Aorta (tissue), 5 donors: Measurements from ENCODE around the gene GALNT11. TPM values are rescaled to one million over a fixed set of nuclear protein-coding genes. Genes with fewer than 3 reads are reported as not detected.

Source experiments
- ATAC-seq: fragments of 200-7000 bp; cut with Tn5 transposase; one replicate; pipeline ENCODE4 v1.9.1; 2022; ENCODE audit warnings: moderate library complexity; ENCODE audit not compliant: low FRiP score
- DNase-seq, 2 donors: peaks; one replicate each; pipeline ENCODE4 v3.0.0-alpha.2; 2020
- H3K27ac ChIP-seq, 2 donors: one replicate each; pipeline ENCODE4 v1.5.1; 2013; ENCODE audit warnings: low read length in 2 of 2, mild to moderate bottlenecking in 2 of 2, moderate library complexity in 2 of 2, control low read depth in 1 of 2, inconsistent platforms in 1 of 2, low read depth in 1 of 2
- H3K27me3 ChIP-seq, 2 donors: one replicate each; pipeline ENCODE4 v1.6.1; 2013; ENCODE audit warnings: control low read depth in 1 of 2, low read length in 1 of 2, mild to moderate bottlenecking in 1 of 2, moderate library complexity in 1 of 2; ENCODE audit not compliant: insufficient read depth in 2 of 2, control insufficient read depth in 1 of 2
- H3K36me3 ChIP-seq, 2 donors: one replicate each; pipeline ENCODE4 v1.6.1; 2013; ENCODE audit warnings: control low read depth in 1 of 2, low read length in 1 of 2, mild to moderate bottlenecking in 1 of 2; ENCODE audit not compliant: insufficient read depth in 2 of 2, control insufficient read depth in 1 of 2
- H3K4me1 ChIP-seq, 2 donors: one replicate each; pipeline ENCODE4 v1.6.1; 2013; ENCODE audit warnings: low read length in 2 of 2, control low read depth in 1 of 2, mild to moderate bottlenecking in 1 of 2, moderate library complexity in 1 of 2; ENCODE audit not compliant: insufficient read depth in 2 of 2, control insufficient read depth in 1 of 2
- H3K4me3 ChIP-seq, 2 donors: one replicate each; pipeline ENCODE4 v1.5.1; 2013; ENCODE audit warnings: low read length in 2 of 2, control low read depth in 1 of 2, mild to moderate bottlenecking in 1 of 2
- H3K9me3 ChIP-seq: one replicate; pipeline ENCODE4 v1.6.1; 2013; ENCODE audit warnings: mild to moderate bottlenecking, low read length; ENCODE audit not compliant: control insufficient read depth
- WGBS, 2 donors: extraction: QIAGEN DNeasy Blood & Tissue Kit; methylation state at CpG; one replicate each; pipeline ENCODE4 v1.1.7; 2013; 5-methylcytosine and 5-hydroxymethylcytosine counted together
- intact Hi-C, 2 donors: fragments of 100-400 bp; cut with DNase I; formaldehyde crosslinking; loops; one replicate each; pipeline versions ENCODE4 v1.14.2 to v1.15.0; 2022
- polyA plus RNA-seq, 2 donors: library from polyadenylated mRNA; stranded (reverse); fragments of 200-250 nt; gene quantifications; one replicate each; pipeline ENCODE4 v1.2.3, GENCODE V29; 2013
- total RNA-seq, 2 donors: library from RNA; stranded (reverse); fragmentation: NEBNext Ultra II Directional; extraction: Animal tissue kit (Norgen Biotek cat#: 25700); gene quantifications; one replicate each; pipeline ENCODE4 v1.2.1, GENCODE V29; 2021
- donor health status: healthy with polysubstance abuse.
- donor health status: Bipolar disorder and iron deficiency.
- donor health status: DM: no; HTN: no; CAD: no.
- donor health status: DM: no; HTN: no; CAD: no.
- donor health status: DM: yes; HTN: yes; CAD: no.

GALNT11 gene
- total and polyA plus RNA-seq, 4 donors, result 20.5 to 45.8 (median 24.6) TPM

GRCh38 chr7:152133804-152134203, 108.3 kb downstream of the GALNT11 start:
- WGBS, 2 donors, result 95 to 97% methylated on average over 12 to 13 of the region's 13 CpGs
- Histone ChIP-seq H3K4me3 (no peak overlapping the region), H3K9me3 (no peaks in the 10 kb centered on the region), H3K27me3 (no peaks in the 10 kb centered on the region), H3K4me1 (no peaks in the 10 kb centered on the region), H3K36me3 (peaks cover 0 to 6% of the 10 kb centered on the region in 2 donors), H3K27ac (no peak overlapping the region)
- no peak for ATAC-seq
- no peak for DNase-seq
- intact Hi-C loops, result no loop called here

- Histone ChIP-seq H3K27me3 (no peaks in the 10 kb centered on the region), H3K9me3 (no peaks in the 10 kb centered on the region), H3K4me3 (no peak overlapping the region), H3K27ac (no peak overlapping the region), H3K36me3 (peaks cover 0 to 7% of the 10 kb centered on the region in 2 donors), H3K4me1 (no peaks in the 10 kb centered on the region)
- DNase-seq (no peak), ATAC-seq (no peak)
- intact Hi-C loops, result no loop called here
- WGBS, 2 donors, result 69 to 73% methylated on average over 9 of the region's 9 CpGs
Observed at GRCh38 chr7:152136686-152137085, 111.2 kb downstream of the GALNT11 start.

- Histone ChIP-seq H3K4me3 (no peak overlapping the region), H3K36me3 (peaks cover 0 to 4% of the 10 kb centered on the region in 2 donors), H3K9me3 (no peaks in the 10 kb centered on the region), H3K27me3 (no peaks in the 10 kb centered on the region), H3K4me1 (no peaks in the 10 kb centered on the region), H3K27ac (no peak overlapping the region)
- no peak for ATAC-seq
- intact Hi-C loops, result no loop called here
- DNase-seq, result no peak
- WGBS, 2 donors, result 65 to 68% methylated on average over 7 of the region's 7 CpGs
Observed at GRCh38 chr7:152137476-152138025, 112.1 kb downstream of the GALNT11 start.

- H3K4me1 ChIP-seq, result no peaks in the 10 kb centered on the region
- peaks cover 4 to 7% of the 10 kb centered on the region in 2 donors for H3K36me3 ChIP-seq
- no peak for DNase-seq
- no peak overlapping the region for H3K4me3 ChIP-seq
- intact Hi-C loops, result loop anchor here (10.0 kb wide), 1 partner anchor 355 kb away; no protein-coding TSS in a partner anchor
- ATAC-seq, result no peak
- WGBS, 2 donors, result 84% methylated on average over 4 of the region's 4 CpGs
- no peak overlapping the region for H3K27ac ChIP-seq
- no peaks in the 10 kb centered on the region for H3K9me3 ChIP-seq
- H3K27me3 ChIP-seq, result no peaks in the 10 kb centered on the region
Observed at GRCh38 chr7:152140067-152140466, 114.6 kb downstream of the GALNT11 start.

- intact Hi-C loops, result loop anchor here (10.0 kb wide), 1 partner anchor 356 kb away; no protein-coding TSS in a partner anchor
- ATAC-seq (no peak), DNase-seq (no peak)
- WGBS, 2 donors, result 87 to 93% methylated on average over 2 of the region's 2 CpGs
- Histone ChIP-seq H3K36me3 (peaks cover 4 to 8% of the 10 kb centered on the region in 2 donors), H3K9me3 (no peaks in the 10 kb centered on the region), H3K27ac (no peak overlapping the region), H3K4me3 (no peak overlapping the region), H3K27me3 (no peaks in the 10 kb centered on the region), H3K4me1 (no peaks in the 10 kb centered on the region)
Observed at GRCh38 chr7:152140560-152140959, 115.1 kb downstream of the GALNT11 start.

GRCh38 chr7:152142976-152143595, 117.6 kb downstream of the GALNT11 start:
- intact Hi-C loops, result loop anchor here (10.0 kb wide), 1 partner anchor 358 kb away; no protein-coding TSS in a partner anchor
- ATAC-seq (no peak), DNase-seq (no peak)
- no peaks in the 10 kb centered on the region for H3K9me3 ChIP-seq
- H3K36me3 ChIP-seq, result peaks cover 8 to 10% of the 10 kb centered on the region in 2 donors
- 59 to 66% methylated on average over 5 of the region's 5 CpGs for WGBS, 2 donors
- H3K4me3 ChIP-seq, result no peak overlapping the region
- H3K27me3 ChIP-seq, result no peaks in the 10 kb centered on the region
- H3K27ac ChIP-seq, result no peak overlapping the region
- H3K4me1 ChIP-seq, result peaks cover 2 to 3% of the 10 kb centered on the region in 2 donors

- Histone ChIP-seq H3K9me3 (no peaks in the 10 kb centered on the region), H3K36me3 (peaks cover 9 to 10% of the 10 kb centered on the region in 2 donors), H3K4me3 (no peak overlapping the region), H3K27ac (no peak overlapping the region), H3K4me1 (peaks cover 2 to 3% of the 10 kb centered on the region in 2 donors), H3K27me3 (no peaks in the 10 kb centered on the region)
- DNase-seq, result no peak
- whole genome bisulfite sequencing, 2 donors, result 82 to 86% methylated on average over 12 of the region's 12 CpGs
- intact Hi-C loops, result loop anchor here (5.0 to 10.0 kb wide), 2 partner anchors 117 to 360 kb away; partner anchors contain the start of gene GALNT11 (in 1 of the 2)
- no peak for ATAC-seq
Observed at GRCh38 chr7:152144557-152145245, 119.2 kb downstream of the GALNT11 start.

- Histone ChIP-seq H3K36me3 (peaks cover 9 to 11% of the 10 kb centered on the region in 2 donors), H3K27me3 (no peaks in the 10 kb centered on the region), H3K4me1 (peaks cover 2 to 3% of the 10 kb centered on the region in 2 donors), H3K9me3 (no peaks in the 10 kb centered on the region), H3K27ac (peak overlapping the region in 1 of 2 donors; percentile 58), H3K4me3 (no peak overlapping the region)
- ATAC-seq, result peak; percentile 77
- intact Hi-C loops, result loop anchor here (5.0 to 10.0 kb wide), 2 partner anchors 119 to 361 kb away; partner anchors contain the start of gene GALNT11 (in 1 of the 2)
- DNase-seq, result no peak
- 46 to 49% methylated on average over 4 of the region's 4 CpGs for WGBS, 2 donors
Observed at GRCh38 chr7:152145853-152146466, 120.5 kb downstream of the GALNT11 start.
